Skeletal muscle tissue (tissue), 4 donors: ENCODE data around the gene PRAMEF14. TPM values are rescaled to one million over a fixed set of nuclear protein-coding genes. Genes with fewer than 3 reads are reported as not detected.
"Not testable (repeated sequence)": the region's sequence is repeated elsewhere in the genome, so short reads cannot be mapped to it uniquely, and the experiment has no call there.

Experiments
- H3K27ac ChIP-seq: one replicate; pipeline ENCODE4 v1.7.0; 2013; ENCODE audit warnings: mild to moderate bottlenecking, low read depth, low read length, inconsistent platforms
- H3K27me3 ChIP-seq, 3 donors: one replicate each; pipeline ENCODE4 v1.7.0; 2013; ENCODE audit warnings: low read length in 3 of 3; ENCODE audit not compliant: control insufficient read depth in 3 of 3, insufficient read depth in 3 of 3
- H3K36me3 ChIP-seq, 3 donors: one replicate each; pipeline ENCODE4 v1.7.0; 2013; ENCODE audit warnings: low read length in 3 of 3; ENCODE audit not compliant: control insufficient read depth in 3 of 3, insufficient read depth in 3 of 3
- H3K4me1 ChIP-seq, 3 donors: one replicate each; pipeline ENCODE4 v1.7.0; 2013; ENCODE audit warnings: low read length in 3 of 3, mild to moderate bottlenecking in 3 of 3; ENCODE audit not compliant: control insufficient read depth in 3 of 3, insufficient read depth in 3 of 3
- H3K4me3 ChIP-seq, 3 donors: one replicate each; pipeline ENCODE4 v1.7.0; 2013; ENCODE audit warnings: low read length in 3 of 3
- H3K9ac ChIP-seq, 3 donors: one replicate each; pipeline ENCODE4 v1.7.0; 2013; ENCODE audit warnings: low read length in 3 of 3, mild to moderate bottlenecking in 3 of 3, moderate library complexity in 2 of 3, low read depth in 1 of 3
- H3K9me3 ChIP-seq, 3 donors: one replicate each; pipeline ENCODE4 v1.7.0; 2013; ENCODE audit warnings: low read length in 3 of 3; ENCODE audit not compliant: control insufficient read depth in 3 of 3
- total RNA-seq: library from RNA; depleted of rRNA; stranded (reverse); fragments of >200 nt; gene quantifications from one replicate; pipeline ENCODE4 v1.2.3, GENCODE V29; 2014
- donor health status: Osteomylitis.

PRAMEF14 gene
- total RNA-seq, 1 donor from 2014 or later = not detected

GRCh38 chr1:13356774-13357173, 9.8 kb upstream of the PRAMEF14 start:
- not testable (repeated sequence) for H3K9ac ChIP-seq, H3K27me3 ChIP-seq, H3K36me3 ChIP-seq, H3K4me3 ChIP-seq, H3K9me3 ChIP-seq, H3K4me1 ChIP-seq, H3K27ac ChIP-seq

GRCh38 chr1:13354475-13354874, 7.5 kb upstream of the PRAMEF14 start:
- H3K27me3 ChIP-seq, H3K27ac ChIP-seq, H3K4me3 ChIP-seq, H3K9ac ChIP-seq, H3K9me3 ChIP-seq, H3K36me3 ChIP-seq, H3K4me1 ChIP-seq: not testable (repeated sequence)

- H3K27me3 ChIP-seq, H3K27ac ChIP-seq, H3K9ac ChIP-seq, H3K4me3 ChIP-seq, H3K9me3 ChIP-seq, H3K36me3 ChIP-seq, H3K4me1 ChIP-seq: not testable (repeated sequence)
These were observed 6.5 kb upstream of the PRAMEF14 start for GRCh38 chr1:13353476-13353875.

GRCh38 chr1:13342496-13342895, 4.4 kb downstream of the PRAMEF14 start:
- not testable (repeated sequence) for H3K27ac ChIP-seq, H3K9ac ChIP-seq, H3K36me3 ChIP-seq, H3K4me3 ChIP-seq, H3K9me3 ChIP-seq, H3K4me1 ChIP-seq, H3K27me3 ChIP-seq

- not testable (repeated sequence) for H3K4me1 ChIP-seq, H3K36me3 ChIP-seq, H3K9me3 ChIP-seq, H3K4me3 ChIP-seq, H3K9ac ChIP-seq, H3K27ac ChIP-seq, H3K27me3 ChIP-seq
These were observed 31.7 kb downstream of the PRAMEF14 start, which contains the start of gene PRAMEF15 for GRCh38 chr1:13315281-13315680. Gene PRAMEF15, plus strand, starts transcription at chr1:13315581. Its CDS starts 2,827 bp downstream, at chr1:13318408.

- H3K36me3 ChIP-seq, H3K4me1 ChIP-seq, H3K9ac ChIP-seq, H3K9me3 ChIP-seq, H3K27me3 ChIP-seq, H3K27ac ChIP-seq, H3K4me3 ChIP-seq: not testable (repeated sequence)
These were observed 43.7 kb downstream of the PRAMEF14 start, which contains the start of gene PRAMEF33 for GRCh38 chr1:13303239-13303638. Gene PRAMEF33, plus strand, starts transcription at chr1:13303539. Its CDS starts 2,416 bp downstream, at chr1:13305955.

GRCh38 chr1:13302197-13302596, 44.7 kb downstream of the PRAMEF14 start:
- not testable (repeated sequence) for H3K4me1 ChIP-seq, H3K27ac ChIP-seq, H3K36me3 ChIP-seq, H3K9ac ChIP-seq, H3K27me3 ChIP-seq, H3K9me3 ChIP-seq, H3K4me3 ChIP-seq

GRCh38 chr1:13298699-13299098, 48.2 kb downstream of the PRAMEF14 start:
- not testable (repeated sequence) for H3K36me3 ChIP-seq, H3K4me3 ChIP-seq, H3K4me1 ChIP-seq, H3K9ac ChIP-seq, H3K27ac ChIP-seq, H3K9me3 ChIP-seq, H3K27me3 ChIP-seq

GRCh38 chr1:13297216-13297931, 49.6 kb downstream of the PRAMEF14 start:
- not testable (repeated sequence) for H3K9ac ChIP-seq, H3K27me3 ChIP-seq, H3K9me3 ChIP-seq, H3K4me3 ChIP-seq, H3K27ac ChIP-seq, H3K4me1 ChIP-seq, H3K36me3 ChIP-seq
